Activated CD8-positive, alpha-beta memory T cell treated with anti-CD3 and anti-CD28 coated beads, Interleukin-2, amount 50 U/mL, for 4 hours (primary cell): ENCODE results near the gene PDE4B.
"Not testable (repeated sequence)": the region's sequence is repeated elsewhere in the genome, so short reads cannot be mapped to it uniquely, and the experiment has no call there.

Source experiments
- DNase-seq: peaks from one replicate; pipeline ENCODE4 v3.0.0-alpha.2; 2020

The PDE4B gene

DNA sequence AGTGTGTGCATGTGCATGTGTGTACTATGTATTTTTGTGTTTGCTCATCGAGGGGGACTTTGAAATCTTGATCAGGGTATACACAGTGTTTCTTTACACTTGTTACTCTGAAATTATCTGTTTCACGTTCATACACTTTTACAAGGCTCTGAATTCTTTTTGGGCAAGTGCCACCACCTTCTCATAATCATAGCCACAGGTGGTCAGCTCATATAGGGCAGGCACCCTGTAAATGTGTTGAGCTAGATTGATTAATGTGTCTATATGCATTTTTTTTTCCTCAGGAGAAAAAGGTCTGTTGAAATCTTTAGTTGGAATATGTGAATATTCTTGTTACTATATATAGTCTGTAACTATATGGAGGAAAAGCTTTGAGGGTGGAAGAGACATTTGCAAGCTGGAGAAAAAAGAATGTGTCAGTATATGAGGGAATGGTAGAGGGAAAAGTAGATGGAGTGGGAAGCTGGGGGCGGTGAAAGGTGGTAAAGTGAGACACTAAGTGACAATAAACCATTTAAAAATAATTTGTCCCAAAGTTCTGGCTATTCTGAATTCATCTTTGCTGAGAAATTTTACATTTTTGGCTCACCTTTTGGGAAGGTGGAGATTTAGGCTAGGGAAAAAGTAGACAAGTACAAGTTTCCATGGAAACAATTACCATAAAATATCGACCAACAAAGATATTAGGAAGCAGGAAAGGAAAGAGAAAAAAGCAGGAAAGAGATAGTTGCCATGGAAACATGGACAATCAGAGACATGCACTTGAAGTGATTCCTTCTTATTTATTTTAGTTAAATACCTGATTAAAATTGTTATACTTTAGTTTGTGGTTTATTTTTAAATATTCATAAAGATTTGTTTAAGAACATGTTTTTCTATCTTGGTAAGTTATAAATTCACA lies 277.5 kb downstream of the PDE4B start:
- no peak for DNase-seq

DNA sequence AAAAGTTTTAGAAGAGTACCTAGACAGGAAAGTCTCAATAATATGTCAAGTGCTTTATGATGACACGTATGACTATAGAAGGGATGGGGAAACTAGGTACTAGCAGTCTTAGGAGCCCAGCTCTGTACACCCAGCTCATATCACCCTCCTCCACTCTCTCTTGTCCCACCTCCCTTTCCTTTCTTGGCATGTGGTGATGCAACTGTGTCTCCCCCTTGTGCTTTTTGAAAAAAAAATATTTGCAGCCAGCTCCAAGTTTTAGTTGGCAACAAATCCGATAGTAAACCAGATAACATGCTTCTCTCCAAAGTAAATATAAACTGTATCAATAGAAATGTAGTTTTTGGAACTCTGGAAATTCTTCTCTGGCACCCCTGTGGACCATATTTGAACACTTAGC lies 280.7 kb downstream of the PDE4B start:
- DNase-seq, result no peak

DNA sequence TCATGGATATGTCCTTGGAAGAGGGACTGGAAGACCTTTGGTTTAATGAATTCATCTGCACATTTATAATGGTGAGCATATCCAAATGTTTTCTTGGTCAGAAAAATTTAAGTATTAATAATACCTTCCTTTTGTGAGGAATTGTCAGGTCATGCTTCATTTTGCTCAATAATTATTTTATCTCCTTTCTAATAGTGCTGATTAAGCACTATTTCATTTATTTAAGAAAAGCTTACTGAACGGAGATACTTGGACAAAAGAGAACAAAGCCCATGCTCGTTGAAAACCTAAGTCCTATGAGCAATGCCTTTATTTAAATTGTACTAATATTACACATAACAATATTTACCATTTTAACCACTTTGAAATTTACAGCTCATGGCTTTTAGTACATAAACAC lies 281.5 kb downstream of the PDE4B start:
- DNase-seq, result no peak

DNA sequence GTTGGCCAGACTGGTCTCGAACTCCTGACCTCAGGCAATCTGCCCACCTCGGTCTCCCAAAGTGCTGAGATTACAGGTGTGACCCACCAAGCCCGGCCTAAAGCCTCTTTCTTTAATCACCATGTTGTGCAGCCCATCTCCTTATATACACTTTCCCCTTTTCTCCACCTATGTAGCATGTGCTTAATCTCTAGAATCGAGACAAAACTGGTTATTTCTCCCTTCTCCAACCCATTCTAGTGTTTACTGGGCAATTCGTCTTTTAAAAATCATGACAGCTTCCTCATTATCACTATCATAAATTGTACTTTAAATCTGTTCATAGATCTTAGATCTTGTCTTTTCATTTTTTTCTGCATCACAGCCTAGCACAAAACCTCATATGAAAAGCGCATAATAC lies 285.7 kb downstream of the PDE4B start:
- DNase-seq, result no peak

DNA sequence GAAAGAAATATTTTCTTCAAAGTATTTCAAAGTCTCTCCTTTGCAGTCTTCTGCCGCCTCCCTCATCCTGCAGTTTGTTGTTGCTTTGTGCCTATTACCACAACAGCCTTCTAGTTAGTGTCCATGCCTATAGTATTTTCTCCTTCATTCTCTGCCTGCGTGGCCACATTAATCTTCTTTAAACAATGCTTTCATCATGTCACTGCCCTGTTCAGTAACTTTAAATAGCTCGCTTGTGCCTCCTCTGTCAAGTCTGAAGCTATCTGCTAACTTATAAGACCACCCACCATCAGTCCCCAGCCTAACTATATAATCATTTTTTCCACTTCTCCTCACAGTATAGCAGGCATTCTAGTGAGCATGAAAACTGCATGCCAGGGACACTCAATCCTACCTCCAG lies 290.3 kb downstream of the PDE4B start:
- no peak for DNase-seq

DNA sequence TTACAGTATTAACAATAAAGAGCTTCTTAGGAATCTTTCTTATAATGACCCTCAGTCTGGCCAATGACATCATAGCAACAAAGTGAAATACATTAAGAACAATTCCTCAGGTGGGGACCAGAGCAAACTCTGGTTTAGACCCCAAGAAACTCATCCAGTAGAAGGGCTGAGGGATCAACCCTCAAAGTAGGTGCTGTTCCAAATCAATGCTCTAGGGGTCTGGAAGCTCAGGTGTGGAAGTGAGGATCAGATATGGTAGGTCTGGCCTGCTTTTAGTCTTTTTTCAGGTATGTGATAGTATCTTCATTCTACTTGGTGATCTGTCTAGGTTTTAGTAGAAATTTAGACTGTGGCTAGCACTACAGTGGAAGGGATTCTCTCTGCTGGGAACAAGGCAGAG lies 291.7 kb downstream of the PDE4B start:
- DNase-seq, result no peak

DNA sequence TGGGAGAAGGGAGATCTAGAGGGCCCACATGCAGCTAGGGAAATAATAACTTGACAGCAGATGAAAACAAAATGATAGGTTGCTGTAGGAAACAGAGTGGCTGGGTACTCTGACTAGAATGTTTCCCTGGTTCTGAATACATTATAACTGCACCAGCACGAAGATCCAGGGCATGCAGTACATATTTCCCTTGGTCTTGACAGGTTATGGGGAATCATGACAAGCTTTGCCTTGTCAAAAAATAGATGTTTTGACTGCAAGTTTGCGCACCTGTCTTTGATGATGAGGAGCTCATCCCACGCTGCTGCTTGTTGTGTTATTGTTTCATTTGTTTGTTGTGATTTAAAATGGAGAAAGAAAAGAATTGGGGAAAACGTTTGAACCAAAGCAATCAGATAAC lies 292.9 kb downstream of the PDE4B start:
- no peak for DNase-seq

DNA sequence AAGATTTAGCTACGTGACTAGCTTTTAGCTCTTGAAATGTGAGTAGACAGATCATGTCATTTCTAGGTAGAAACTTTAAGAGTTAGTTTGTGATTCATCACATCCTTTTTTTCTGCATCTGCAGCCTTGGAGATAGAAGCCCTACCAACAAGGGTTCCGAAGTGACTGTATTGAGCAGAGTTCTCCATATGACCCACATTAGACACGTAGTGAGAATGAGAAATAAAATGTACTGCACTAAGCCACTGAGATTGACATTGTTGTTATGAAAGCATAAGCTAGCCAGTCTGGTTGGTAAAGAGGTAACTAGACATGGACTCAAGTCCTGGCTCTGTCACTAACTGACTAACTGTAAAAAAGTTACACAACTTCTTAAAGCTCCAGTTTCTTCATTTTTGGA lies 296.1 kb downstream of the PDE4B start:
- DNase-seq, result no peak

DNA sequence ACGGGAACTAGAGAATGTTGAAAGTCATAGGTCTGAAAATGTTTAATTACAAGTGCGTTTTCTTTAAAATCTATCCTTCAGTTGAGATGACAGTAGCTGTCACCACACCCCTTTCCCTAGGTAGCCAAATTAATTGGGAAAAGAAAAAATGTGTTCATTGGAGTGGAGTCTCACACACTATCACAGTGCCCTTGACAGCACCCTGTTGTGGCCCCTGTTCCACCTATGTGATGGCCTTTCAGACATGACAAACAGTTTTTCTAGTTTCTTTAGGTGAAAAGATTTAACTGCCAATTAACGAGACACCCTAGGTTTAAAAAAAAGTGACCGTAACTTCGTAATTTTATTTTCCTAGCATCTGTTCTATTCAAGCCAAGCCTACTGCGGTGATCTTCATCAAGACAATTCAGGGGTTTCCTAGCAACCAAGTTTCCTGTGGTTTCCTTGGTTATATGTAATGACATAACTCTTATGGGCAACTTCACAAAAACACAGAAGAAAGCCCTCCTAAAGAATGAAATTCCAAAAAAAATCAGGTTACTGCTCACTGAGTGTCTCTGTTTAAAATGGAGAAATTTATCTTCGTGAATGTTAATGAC lies 298.3 kb downstream of the PDE4B start:
- no peak for DNase-seq

DNA sequence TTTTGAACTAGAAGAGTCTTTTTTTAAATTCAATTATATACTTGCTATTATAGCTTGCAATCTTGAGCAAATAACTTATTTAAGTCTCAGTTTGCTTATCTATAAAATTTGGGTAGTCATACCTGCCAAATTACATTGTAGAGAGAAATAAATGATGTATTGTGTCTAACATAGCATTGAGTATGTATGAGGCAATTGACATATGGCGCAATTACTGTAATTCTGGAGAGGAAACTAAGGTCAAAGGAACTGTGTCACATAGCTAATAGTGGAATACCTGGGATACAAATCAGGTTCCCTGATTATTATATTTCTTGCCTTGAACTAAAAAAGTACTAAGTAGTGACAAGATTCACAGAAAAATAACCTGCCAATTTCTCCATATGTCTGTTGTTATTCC lies 302.5 kb downstream of the PDE4B start:
- DNase-seq, result no peak

DNA sequence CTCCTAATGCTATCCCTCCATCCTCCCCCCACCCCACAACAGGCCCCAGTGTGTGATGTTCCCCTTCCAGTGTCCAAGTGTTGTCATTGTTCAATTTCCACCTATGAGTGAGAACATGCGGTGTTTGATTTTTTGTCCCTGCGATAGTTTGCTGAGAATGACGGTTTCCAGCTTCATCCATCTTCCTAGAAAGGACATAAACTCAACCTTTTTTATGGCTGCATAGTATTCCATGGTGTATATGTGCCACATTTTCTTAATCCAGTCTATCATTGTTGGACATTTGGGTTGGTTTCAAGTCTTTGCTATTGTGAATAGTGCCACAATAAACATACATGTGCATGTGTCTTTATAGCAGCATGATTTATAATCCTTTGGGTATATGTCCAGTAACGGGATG lies 308.3 kb downstream of the PDE4B start:
- not testable (repeated sequence) for DNase-seq

DNA sequence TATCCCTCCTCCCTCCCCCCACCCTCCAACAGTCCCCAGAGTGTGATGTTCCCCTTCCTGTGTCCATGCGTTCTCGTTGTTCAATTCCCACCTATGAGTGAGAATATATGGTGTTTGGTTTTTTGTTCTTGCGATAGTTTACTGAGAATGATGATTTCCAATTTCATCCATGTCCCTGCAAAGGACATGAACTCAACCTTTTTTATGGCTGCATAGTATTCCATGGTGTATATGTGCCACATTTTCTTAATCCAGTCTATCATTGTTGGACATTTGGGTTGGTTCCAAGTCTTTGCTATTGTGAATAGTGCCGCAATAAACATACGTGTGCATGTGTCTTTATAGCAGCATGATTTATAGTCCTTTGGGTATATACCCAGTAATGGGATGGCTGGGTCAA lies 311.4 kb downstream of the PDE4B start:
- not testable (repeated sequence) for DNase-seq

DNA sequence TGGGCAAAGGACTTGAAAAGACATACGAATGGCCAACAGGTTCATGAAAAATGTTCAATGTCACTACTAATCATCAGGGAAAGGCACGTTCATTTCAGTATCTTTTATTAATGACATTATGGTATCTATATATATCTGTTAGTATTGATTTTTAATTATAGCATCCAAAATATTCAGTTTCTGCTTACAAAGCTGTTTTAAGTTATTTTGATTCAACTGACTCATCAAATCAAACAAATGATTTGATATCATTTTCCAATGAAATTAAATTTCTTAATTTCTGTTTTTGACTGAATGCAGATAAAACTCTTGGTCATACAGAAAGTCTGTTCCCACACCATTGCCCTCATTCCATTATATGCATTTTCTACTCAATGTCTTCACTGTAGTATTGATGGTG lies 315.9 kb downstream of the PDE4B start:
- DNase-seq, result no peak

DNA sequence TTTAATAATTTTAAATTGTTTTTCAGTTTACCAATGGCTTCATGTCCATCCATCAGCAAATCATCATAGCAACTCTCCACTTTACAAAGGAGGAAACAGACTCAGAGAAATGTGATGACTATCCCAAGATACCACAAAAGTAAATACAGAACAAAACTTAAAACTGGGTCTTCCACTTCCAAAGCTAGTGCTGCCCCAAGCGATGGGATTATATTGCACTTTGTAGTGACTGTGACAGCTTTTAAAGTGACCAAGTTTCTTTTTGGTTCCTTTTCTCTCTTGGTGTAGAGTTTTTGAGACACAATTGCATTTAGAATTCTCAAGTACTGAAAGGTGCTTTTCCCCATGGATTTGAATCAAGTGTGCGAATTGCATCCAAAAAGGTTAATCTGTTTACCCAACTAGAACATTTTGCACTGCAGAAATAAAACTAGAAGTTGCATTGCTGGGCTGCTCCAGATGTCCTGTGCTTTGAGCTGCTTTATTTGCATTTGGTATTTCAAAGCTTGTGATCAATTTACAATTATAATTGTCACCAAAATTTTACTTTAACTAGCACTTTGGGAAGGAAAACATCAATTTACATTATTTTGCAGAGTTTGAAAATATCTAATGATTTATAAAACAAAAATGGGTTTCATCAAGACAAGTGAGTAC lies 320.2 kb downstream of the PDE4B start:
- DNase-seq, result no peak

DNA sequence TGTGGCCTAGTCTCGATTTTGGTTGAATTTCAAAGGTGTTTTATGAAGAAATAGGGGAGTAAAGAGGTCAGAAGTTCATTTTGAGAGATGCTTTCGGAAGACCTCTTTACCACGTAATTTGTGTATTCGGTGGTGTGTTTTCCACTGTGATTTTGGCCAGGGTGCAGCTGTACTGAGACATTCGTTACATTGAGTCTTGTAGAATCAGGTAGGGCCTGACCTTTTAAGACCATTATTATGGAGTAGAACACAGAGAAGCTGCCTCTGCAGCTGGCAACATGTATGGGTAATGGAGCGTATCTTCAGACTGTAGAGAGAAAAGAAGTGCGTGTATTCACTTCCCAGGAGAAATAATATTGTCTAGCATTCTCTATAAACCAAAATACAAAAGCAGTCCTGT lies 326.5 kb downstream of the PDE4B start:
- no peak for DNase-seq

DNA sequence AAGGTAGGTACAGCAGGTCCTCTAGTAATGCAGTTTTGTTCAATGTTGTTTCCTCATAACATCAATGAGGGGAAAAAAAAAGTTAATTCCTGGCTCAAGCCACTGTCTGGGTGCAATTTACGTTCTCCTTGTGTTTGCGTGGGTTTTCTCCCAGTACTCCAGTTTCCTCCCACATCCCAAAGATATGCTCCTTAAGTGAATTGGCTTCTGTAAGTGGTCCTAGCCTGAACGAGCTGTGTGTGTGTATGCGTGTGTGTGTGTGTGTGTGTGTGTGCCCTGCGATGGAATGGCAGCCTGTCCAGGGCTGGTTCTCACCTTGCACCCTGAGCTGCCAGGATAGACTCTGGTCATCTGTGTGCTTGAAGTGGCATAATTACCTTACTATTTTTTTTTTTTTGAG lies 332.0 kb downstream of the PDE4B start:
- DNase-seq, result no peak

DNA sequence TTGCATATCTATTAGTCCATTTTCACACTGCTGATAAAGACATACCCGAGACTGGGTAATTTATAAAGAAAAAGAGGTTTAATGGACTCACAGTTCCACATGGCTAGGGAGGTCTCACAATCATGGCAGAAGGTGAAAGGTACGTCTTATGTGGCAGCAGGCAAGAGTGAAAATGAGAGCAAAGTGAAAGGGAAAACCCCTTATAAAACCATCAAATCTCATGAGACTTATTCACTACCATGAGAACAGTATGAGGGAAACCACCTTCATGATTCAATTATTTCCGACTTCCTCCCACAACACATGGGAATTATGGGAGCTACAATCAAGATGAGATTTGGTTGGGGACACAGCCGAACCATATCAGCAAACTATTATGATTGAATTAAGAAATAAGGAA lies 335.9 kb downstream of the PDE4B start:
- DNase-seq, result not testable (repeated sequence)

DNA sequence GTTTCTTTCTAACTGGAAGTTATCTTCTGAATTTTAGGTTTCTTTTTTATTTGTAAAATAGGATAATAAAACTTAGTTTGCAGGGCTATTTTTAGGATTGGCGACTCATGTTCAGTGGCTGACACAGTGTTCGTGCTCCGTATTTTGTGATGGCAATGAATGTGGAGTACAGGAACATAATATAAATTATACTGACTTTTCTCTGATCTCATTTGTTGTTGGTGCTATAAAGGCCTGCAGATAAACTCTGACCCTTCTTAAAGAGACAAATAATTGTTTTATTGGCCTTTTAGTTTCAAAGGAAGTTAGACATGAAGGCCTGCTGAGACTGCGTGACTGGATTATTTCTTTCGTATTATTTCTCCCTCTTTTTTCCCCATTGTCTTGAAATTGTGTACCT lies 339.6 kb downstream of the PDE4B start:
- no peak for DNase-seq

DNA sequence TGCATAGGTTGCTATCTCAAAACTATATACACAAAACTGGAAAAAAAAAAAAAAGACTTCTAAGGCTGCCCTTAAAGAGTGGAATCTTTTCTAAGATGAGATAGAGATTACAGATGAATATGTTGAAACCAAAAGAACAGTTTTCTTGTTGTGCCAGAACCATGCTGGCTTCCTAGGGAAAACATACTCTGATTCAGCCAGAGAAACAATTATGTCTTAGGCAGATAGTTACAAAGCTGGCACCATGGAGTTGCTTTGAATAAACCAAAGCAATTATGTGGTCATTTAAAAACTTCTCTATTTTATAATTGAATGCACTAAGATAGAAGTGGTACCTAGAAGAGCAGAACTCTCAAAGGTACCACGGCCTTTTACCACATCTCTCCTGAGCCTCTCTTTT lies 341.3 kb downstream of the PDE4B start:
- DNase-seq, result no peak

DNA sequence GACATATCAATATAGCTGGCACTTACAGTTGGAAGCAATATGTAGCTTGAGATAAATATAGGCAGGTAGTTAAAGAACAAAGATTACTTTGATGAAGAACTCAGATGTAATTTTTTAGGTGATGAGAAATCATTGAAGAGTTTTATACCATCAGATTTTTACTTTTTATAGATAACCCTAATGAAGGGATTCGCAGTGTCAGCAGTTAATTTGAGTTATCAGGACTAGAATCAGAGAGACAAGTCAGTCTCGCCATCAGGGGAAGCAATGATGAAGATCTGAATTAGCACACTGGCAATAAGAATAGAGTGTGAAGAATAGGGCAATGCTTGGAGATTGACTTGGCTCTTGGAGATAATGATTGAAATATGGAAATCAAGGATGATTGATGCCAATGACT lies 342.5 kb downstream of the PDE4B start:
- no peak for DNase-seq

DNA sequence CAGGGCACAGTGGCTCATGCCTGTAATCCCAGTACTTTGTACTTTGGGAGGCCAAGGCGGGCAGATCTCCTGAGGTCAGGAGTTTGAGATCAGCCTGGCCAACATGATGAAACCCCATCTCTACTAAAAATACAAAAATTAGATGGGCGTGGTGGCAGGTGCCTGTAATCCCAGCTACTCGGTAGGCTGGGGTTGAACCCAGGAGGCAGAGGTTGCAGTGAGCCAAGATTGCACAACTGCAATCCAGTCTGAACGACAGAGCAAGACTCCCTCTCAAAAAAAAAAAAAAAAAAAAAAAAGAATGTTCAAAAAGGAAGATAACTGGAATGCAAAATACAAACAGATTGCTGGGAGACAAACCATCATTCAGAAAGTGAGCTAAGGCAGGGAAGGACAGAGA lies 343.7 kb downstream of the PDE4B start:
- not testable (repeated sequence) for DNase-seq

DNA sequence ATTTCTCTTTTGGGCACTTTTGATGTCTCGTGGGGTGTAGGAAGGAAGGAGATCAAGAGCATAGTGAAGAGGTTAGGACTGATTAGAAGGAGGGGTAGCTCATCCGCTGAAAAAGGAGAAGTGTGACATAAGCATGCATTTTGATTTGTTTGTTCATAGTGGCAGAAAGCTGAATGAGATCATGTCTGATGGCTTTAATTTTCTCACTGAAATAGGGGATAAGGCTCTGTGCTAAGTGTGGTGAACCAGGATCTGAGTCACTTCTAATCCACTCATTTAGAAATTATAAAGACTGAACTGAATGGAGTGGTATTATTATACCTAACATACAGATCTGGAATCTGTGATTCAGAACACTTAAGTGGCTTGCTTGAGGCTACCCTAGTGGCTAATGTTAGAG lies 344.5 kb downstream of the PDE4B start:
- DNase-seq, result no peak

DNA sequence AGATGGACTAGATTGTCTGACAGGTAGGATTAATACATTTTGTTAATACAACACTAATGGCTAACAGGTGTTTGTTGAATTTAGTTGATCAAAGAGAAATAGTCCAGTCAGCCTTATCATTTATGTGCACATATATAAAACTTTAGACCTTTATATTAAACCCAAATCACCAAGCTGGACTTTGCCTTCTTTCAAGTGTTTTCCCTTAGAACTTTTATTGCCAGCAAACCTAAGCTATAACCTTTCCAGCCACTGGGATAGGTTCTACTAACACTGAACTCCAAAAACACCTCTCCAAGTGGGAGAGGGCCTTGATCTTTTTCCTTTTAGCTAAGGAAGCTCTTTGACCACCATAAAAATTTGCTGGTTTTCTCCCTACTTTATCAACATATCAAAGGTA lies 345.9 kb downstream of the PDE4B start:
- DNase-seq, result no peak

DNA sequence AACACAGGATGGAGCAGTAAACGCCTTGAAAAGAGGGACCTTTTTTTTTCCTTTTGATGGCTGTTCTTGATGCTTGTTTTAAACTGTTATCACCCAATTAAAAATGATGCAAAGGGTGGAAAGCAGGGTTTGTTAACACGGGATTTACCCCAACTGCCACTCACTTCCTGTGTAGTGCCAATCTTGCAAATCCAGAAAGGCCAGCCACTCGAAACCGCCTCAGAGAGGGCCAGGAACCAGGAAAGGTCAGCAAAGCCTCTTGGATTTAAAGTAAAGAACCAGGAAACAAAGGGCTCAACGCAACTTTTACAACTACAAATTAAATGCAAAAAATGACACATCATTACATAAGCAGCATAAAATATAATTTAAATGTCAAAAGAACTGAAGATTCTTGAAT lies 347.4 kb downstream of the PDE4B start:
- DNase-seq, result no peak
